Left ventricle myocardium inferior (tissue), 1 donor: ENCODE data around the gene MAPK11. TPM values are rescaled to one million over a fixed set of nuclear protein-coding genes. Genes with fewer than 3 reads are reported as not detected.

Experiments used
- DNase-seq: peaks from one replicate; pipeline ENCODE4 v3.0.0-alpha.2; 2020
- H3K27ac ChIP-seq: fragments of 200-600 bp; replicated peaks from 2 replicates; pipeline ENCODE4 v1.8.0; 2021
- H3K27me3 ChIP-seq: fragments of 200-600 bp; 2 replicates; pipeline ENCODE4 v1.8.0; 2021; ENCODE audit warnings: low read depth
- H3K36me3 ChIP-seq: fragments of 200-600 bp; 2 replicates; pipeline ENCODE4 v1.8.0; 2021
- H3K4me1 ChIP-seq: fragments of 200-600 bp; 2 replicates; pipeline ENCODE4 v1.8.0; 2021
- H3K4me3 ChIP-seq: fragments of 200-600 bp; 2 replicates; pipeline ENCODE4 v1.8.0; 2021; ENCODE audit warnings: mild to moderate bottlenecking, moderate library complexity
- H3K9me3 ChIP-seq: fragments of 200-600 bp; replicated peaks from 2 replicates; pipeline ENCODE4 v1.8.0; 2021
- intact Hi-C: fragments of 100-400 bp; cut with micrococcal nuclease; formaldehyde crosslinking; loops from one replicate; pipeline ENCODE4 v1.11.0; 2022
- total RNA-seq: library from RNA; stranded (reverse); fragmentation: NEBNext Ultra II Directional; extraction: Animal tissue kit (Norgen Biotek cat#: 25700); gene quantifications from one replicate; pipeline ENCODE4 v1.2.1, GENCODE V29; 2021
- TF ChIP-seq, protein P1 (sequence below): fragments of 200-600 bp; IDR thresholded peaks from 2 replicates; pipeline ENCODE4 v1.8.0; 2021; ENCODE audit warnings: antibody characterized with exemption, mild to moderate bottlenecking, borderline replicate concordance
- donor health status: DM: no; HTN: yes; CAD: no; lungs with severe emphysema.

MAPK11 gene
- total RNA-seq, 1 donor from 2014 or later = 7.8 TPM

DNA sequence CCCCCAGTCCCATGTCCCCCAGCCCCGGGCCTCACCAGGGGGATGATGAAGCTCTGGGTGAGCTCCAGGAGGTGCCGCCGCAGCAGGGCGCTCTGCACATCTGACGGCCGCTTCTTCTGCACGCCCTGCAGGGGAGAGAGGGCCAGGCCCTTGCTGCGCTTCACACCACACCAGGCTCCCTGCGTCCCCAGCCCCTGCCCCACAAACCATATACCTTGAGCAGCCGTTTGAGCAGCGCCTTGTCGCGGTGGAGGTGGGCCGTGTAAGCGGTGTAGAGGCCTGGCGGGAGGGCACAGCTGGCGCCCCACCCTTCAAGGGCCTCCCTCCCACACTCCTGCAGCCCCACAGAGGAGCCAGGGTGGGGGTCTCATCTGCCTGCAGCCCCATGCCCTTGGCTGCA is 43.4 kb upstream of the MAPK11 start:
- no peak overlapping the region for H3K27ac ChIP-seq
- H3K27me3 ChIP-seq = no peaks in the 10 kb centered on the region
- intact Hi-C loops = no loop called here
- H3K4me1 ChIP-seq = peaks cover 25% of the 10 kb centered on the region
- no peaks in the 10 kb centered on the region for H3K36me3 ChIP-seq
- no peak for DNase-seq
- H3K9me3 ChIP-seq = no peaks in the 10 kb centered on the region
- H3K4me3 ChIP-seq = no peak overlapping the region
- TF ChIP-seq, protein P1, sequence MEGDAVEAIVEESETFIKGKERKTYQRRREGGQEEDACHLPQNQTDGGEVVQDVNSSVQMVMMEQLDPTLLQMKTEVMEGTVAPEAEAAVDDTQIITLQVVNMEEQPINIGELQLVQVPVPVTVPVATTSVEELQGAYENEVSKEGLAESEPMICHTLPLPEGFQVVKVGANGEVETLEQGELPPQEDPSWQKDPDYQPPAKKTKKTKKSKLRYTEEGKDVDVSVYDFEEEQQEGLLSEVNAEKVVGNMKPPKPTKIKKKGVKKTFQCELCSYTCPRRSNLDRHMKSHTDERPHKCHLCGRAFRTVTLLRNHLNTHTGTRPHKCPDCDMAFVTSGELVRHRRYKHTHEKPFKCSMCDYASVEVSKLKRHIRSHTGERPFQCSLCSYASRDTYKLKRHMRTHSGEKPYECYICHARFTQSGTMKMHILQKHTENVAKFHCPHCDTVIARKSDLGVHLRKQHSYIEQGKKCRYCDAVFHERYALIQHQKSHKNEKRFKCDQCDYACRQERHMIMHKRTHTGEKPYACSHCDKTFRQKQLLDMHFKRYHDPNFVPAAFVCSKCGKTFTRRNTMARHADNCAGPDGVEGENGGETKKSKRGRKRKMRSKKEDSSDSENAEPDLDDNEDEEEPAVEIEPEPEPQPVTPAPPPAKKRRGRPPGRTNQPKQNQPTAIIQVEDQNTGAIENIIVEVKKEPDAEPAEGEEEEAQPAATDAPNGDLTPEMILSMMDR = no peak

DNA sequence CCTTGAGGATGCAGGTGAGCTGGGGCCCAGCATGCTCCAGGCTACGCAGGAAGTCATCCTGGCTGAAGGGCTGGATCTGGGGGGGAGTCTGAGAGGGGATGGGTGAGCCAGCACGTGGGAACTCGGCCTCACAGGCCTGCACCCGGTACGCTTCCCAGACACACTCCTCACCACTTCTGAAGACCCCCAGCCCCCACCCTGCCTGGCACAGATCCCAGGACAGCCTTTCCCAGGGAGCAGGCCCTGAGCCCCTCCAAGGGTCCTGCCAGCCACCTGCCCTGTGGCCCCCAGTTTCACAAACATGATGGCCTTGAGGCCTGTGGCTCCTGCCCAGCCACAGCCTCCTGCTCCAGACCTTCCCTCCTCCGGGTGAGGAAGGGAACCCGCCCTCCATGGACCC is 42.8 kb upstream of the MAPK11 start:
- no peaks in the 10 kb centered on the region for H3K36me3 ChIP-seq
- TF ChIP-seq, protein P1 = no peak
- intact Hi-C loops = no loop called here
- H3K27ac ChIP-seq = no peak overlapping the region
- no peak overlapping the region for H3K4me3 ChIP-seq
- H3K4me1 ChIP-seq = peaks cover 31% of the 10 kb centered on the region
- DNase-seq = no peak
- H3K27me3 ChIP-seq = no peaks in the 10 kb centered on the region
- no peaks in the 10 kb centered on the region for H3K9me3 ChIP-seq

DNA sequence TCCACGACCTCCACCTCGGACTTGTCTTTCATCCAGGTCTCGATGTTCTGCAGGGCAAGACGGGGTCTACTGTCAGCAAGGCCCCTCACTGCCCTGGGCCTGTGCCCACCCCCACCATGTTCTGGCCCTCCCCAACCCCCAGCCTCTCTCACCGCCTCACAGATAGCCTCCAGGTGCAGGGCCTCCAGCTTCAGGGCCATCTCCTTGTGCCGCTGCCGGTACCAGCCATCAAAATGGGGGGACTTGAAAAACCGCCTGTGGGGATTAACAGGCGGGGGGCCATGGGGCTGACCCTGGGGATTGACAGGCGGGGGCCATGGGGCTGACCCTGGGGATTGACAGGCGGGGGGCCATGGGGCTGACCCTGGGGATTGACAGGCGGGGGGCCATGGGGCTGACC is 42.2 kb upstream of the MAPK11 start:
- intact Hi-C loops = no loop called here
- H3K27ac ChIP-seq = no peak overlapping the region
- H3K4me3 ChIP-seq = no peak overlapping the region
- H3K9me3 ChIP-seq = no peaks in the 10 kb centered on the region
- H3K27me3 ChIP-seq = no peaks in the 10 kb centered on the region
- no peaks in the 10 kb centered on the region for H3K36me3 ChIP-seq
- TF ChIP-seq, protein P1 = no peak
- no peak for DNase-seq
- H3K4me1 ChIP-seq = peaks cover 35% of the 10 kb centered on the region

DNA sequence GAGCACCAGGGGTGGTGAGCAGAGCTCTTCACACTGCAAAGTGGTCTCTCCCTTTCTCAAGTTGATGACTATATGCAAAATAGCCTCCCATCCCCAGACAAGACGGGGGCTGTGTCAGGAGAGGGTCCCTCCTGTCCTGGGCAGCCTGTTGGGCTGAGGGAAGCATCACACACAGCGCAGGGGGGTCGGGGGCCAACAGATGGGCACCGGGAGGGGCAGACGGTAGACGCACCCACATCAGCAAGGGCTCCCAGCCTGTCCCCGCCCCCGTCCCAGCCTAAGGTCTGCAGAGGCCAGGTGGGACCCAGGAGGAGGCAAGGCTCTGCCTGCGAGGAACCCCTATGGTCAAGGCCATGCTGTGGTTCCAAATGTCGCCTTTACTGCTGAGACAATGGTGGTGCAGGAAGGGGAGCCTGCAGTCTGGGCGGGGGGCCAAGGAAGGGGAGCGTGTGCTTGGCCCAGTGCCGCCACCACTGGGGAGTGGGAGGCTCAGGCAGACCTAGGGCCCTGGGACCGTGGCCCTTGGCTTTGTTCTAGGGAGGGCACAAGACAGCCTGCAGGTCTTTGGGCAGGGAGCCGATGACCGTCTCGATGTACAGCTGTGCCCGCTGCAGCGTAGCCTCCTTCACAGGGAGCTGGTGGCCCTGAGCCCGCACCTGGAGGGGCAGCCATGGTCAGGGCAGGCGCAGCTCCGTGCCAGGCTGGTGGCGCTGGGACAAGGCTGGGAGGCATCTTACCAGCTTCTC is 41.6 kb upstream of the MAPK11 start:
- TF ChIP-seq, protein P1 = no peak
- H3K27me3 ChIP-seq = no peaks in the 10 kb centered on the region
- no peak for DNase-seq
- H3K4me1 ChIP-seq = peaks cover 39% of the 10 kb centered on the region
- intact Hi-C loops = no loop called here
- H3K27ac ChIP-seq = no peak overlapping the region
- H3K9me3 ChIP-seq = no peaks in the 10 kb centered on the region
- no peak overlapping the region for H3K4me3 ChIP-seq
- no peaks in the 10 kb centered on the region for H3K36me3 ChIP-seq

DNA sequence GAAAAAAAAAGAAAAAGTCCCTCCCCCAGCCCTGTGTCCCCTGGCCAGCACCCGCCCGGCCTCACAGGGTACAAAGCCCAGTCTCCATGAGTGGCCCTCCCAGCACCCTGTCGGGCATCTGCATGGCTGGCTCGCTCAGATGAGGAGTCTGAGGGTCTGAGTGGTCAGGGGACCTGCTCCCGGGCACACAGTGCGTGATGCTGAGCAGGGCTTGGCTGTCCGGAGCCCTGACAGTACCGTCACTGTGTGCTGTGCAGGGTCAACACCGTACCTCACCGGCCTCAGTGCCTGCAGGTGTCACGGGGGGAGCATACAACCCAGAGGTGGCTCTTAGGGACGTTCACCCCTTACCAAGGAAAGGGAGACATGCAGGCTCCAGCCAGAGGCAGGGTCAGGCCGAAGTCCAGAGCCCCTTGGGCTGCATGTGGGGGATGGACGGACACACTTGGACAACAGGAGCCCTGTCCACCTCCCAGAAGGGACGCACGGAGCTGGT is 40.8 kb upstream of the MAPK11 start:
- TF ChIP-seq, protein P1 = no peak
- Histone ChIP-seq H3K4me3 (no peak overlapping the region), H3K36me3 (no peaks in the 10 kb centered on the region), H3K27ac (no peak overlapping the region), H3K9me3 (no peaks in the 10 kb centered on the region), H3K27me3 (no peaks in the 10 kb centered on the region), H3K4me1 (peaks cover 47% of the 10 kb centered on the region)
- intact Hi-C loops = no loop called here
- DNase-seq = no peak
